ENCODE data around the gene ZNF436. TPM values are rescaled to one million over a fixed set of nuclear protein-coding genes. Genes with fewer than 3 reads are reported as not detected.
A peak's percentile ranks its signal among the peaks of the same experiment; 100 is the strongest.

ZNF436 gene
- total and polyA plus RNA-seq, 9 of the 15 experiments (the other 6 are each of a cell fraction or from before 2014, with no cell fraction given): 2.1 to 11.3 (median 6.8) TPM

DNA sequence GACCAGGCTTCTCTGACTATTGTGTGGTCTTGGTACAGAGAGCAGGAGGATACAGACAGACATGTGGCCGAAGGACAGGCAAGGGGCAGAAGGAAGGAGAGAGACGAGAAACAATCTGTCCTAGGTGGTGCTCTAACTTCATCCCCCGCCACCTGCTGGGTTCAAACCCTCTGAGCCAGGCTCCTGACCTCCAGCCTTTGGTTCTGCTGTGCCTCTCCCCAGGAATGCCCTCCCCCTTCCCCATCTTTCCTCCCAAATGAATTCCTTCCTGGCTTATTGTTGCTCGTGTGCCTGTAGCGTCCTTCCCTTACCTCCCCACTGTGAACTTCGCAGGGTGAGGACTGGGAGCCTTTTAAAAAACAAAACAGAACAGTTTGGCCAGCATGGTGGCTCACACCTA lies 49.5 kb upstream of the ZNF436 start:
- H4K20me1 ChIP-seq (replicated peaks; ENCODE audit: control insufficient read depth, insufficient read depth, low read length): no peaks in the 10 kb centered on the region
- no peaks in the 10 kb centered on the region for H3K27me3 ChIP-seq (ENCODE audit: control insufficient read depth in 2 of 2, insufficient read depth in 2 of 2, low read length in 2 of 2)
- H3K9me1 ChIP-seq (ENCODE audit: control insufficient read depth, insufficient read depth, low read length): peaks cover 3% of the 10 kb centered on the region
- H3K9ac ChIP-seq (ENCODE audit: insufficient read depth in 1 of 2, low read depth in 2 of 2, low read length in 2 of 2): peak overlapping the region in 1 of 2 experiments; percentile 19; a peak in 1 of 4 replicates
- H3K27ac ChIP-seq (ENCODE audit: extremely low read depth, low read depth, low read length): no peak overlapping the region
- H3K4me3 ChIP-seq: no peak overlapping the region
- no peak overlapping the region for H2AFZ ChIP-seq (ENCODE audit: low read depth, low read length)
- no peaks in the 10 kb centered on the region for H3K79me2 ChIP-seq (ENCODE audit: control insufficient read depth, insufficient read depth, low read length)
- FAIRE-seq (no peak), DNase-seq (ENCODE audit: extremely low read depth in 1 of 4, low spot score in 3 of 4) (no peak), ATAC-seq (no peak)
- in situ Hi-C loops (cut with MboI): no loop called here
- H3K36me3 ChIP-seq (ENCODE audit: control insufficient read depth, insufficient read depth, low read length): no peaks in the 10 kb centered on the region
- ChIA-PET POLR2A (interaction anchor here (1.3 kb wide), 1 partner anchor 10 kb away, joined by 5 read pairs; no protein-coding TSS in a partner anchor), CTCF (ENCODE audit: low intra/inter-chr PET ratio) (no interaction called here)
- peaks cover 25 to 28% of the 10 kb centered on the region in 2 experiments for H3K4me1 ChIP-seq (replicated peaks in 1 of 2; ENCODE audit: control insufficient read depth in 2 of 2, insufficient read depth in 2 of 2, low read length in 2 of 2)
- 49% methylated on average over 6 of the region's 6 CpGs for WGBS (ENCODE audit: insufficient coverage, low coverage, missing lambda C conversion rate)
- TF ChIP-seq, protein P1, sequence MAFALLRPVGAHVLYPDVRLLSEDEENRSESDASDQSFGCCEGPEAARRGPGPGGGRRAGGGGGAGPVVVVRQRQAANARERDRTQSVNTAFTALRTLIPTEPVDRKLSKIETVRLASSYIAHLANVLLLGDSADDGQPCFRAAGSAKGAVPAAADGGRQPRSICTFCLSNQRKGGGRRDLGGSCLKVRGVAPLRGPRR (CRISPR knock-in tag; IDR thresholded peaks at IDR 0.05): no peak
- TF ChIP-seq HNRNPK (IDR thresholded peaks at IDR 0.05; ENCODE audit: low read depth, low read length, poor library complexity, severe bottlenecking): no peak
- TF ChIP-seq, protein P2, sequence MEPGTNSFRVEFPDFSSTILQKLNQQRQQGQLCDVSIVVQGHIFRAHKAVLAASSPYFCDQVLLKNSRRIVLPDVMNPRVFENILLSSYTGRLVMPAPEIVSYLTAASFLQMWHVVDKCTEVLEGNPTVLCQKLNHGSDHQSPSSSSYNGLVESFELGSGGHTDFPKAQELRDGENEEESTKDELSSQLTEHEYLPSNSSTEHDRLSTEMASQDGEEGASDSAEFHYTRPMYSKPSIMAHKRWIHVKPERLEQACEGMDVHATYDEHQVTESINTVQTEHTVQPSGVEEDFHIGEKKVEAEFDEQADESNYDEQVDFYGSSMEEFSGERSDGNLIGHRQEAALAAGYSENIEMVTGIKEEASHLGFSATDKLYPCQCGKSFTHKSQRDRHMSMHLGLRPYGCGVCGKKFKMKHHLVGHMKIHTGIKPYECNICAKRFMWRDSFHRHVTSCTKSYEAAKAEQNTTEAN (CRISPR knock-in tag; IDR thresholded peaks at IDR 0.05): no peak
- TF ChIP-seq LARP7 (IDR thresholded peaks at IDR 0.05): no peak
- TF ChIP-seq, protein P3, sequence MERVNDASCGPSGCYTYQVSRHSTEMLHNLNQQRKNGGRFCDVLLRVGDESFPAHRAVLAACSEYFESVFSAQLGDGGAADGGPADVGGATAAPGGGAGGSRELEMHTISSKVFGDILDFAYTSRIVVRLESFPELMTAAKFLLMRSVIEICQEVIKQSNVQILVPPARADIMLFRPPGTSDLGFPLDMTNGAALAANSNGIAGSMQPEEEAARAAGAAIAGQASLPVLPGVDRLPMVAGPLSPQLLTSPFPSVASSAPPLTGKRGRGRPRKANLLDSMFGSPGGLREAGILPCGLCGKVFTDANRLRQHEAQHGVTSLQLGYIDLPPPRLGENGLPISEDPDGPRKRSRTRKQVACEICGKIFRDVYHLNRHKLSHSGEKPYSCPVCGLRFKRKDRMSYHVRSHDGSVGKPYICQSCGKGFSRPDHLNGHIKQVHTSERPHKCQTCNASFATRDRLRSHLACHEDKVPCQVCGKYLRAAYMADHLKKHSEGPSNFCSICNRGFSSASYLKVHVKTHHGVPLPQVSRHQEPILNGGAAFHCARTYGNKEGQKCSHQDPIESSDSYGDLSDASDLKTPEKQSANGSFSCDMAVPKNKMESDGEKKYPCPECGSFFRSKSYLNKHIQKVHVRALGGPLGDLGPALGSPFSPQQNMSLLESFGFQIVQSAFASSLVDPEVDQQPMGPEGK (CRISPR knock-in tag; IDR thresholded peaks at IDR 0.05; ENCODE audit: borderline replicate concordance): no peak
- TF ChIP-seq HNRNPH1 (optimal IDR thresholded peaks at IDR 0.05; ENCODE audit: low read depth, low read length): no peak
- TF ChIP-seq RFX1 (IDR thresholded peaks at IDR 0.05): no peak
- no peak for TF ChIP-seq ZNF347 (CRISPR knock-in tag; IDR thresholded peaks at IDR 0.05; ENCODE audit: low read depth)
- TF ChIP-seq, protein P4, sequence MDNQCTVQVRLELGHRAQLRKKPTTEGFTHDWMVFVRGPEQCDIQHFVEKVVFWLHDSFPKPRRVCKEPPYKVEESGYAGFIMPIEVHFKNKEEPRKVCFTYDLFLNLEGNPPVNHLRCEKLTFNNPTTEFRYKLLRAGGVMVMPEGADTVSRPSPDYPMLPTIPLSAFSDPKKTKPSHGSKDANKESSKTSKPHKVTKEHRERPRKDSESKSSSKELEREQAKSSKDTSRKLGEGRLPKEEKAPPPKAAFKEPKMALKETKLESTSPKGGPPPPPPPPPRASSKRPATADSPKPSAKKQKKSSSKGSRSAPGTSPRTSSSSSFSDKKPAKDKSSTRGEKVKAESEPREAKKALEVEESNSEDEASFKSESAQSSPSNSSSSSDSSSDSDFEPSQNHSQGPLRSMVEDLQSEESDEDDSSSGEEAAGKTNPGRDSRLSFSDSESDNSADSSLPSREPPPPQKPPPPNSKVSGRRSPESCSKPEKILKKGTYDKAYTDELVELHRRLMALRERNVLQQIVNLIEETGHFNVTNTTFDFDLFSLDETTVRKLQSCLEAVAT (IDR thresholded peaks at IDR 0.05): no peak
- TF ChIP-seq PYGO2 (tag; IDR thresholded peaks at IDR 0.05): no peak
- no peak for TF ChIP-seq MAFK (IDR thresholded peaks at IDR 0.05; ENCODE audit: low read length)
- TF ChIP-seq ETS2 (tag; IDR thresholded peaks at IDR 0.05; ENCODE audit: borderline replicate concordance, poor library complexity, severe bottlenecking): no peak
- TF ChIP-seq RCOR1 (IDR thresholded peaks at IDR 0.05; ENCODE audit: borderline replicate concordance in 1 of 2, low read depth in 2 of 2, low read length in 2 of 2): no peak
- no peak for TF ChIP-seq SRSF3 (IDR thresholded peaks at IDR 0.05; ENCODE audit: insufficient read depth, low read length)
- no peak for TF ChIP-seq MTA2 (IDR thresholded peaks at IDR 0.05; ENCODE audit: low read depth)
- no peak for TF ChIP-seq ZNF140 (CRISPR knock-in tag; IDR thresholded peaks at IDR 0.05)
- no peak for TF ChIP-seq SAFB (IDR thresholded peaks at IDR 0.05; ENCODE audit: borderline replicate concordance, low read depth, low read length)
- no TSS peak for BruUV-seq (replicated peaks)
- intact Hi-C loops (cut with micrococcal nuclease): no loop called here
- H3K9me3 ChIP-seq (replicated peaks; ENCODE audit: control insufficient read depth, insufficient read depth, low read depth, low read length): no peaks in the 10 kb centered on the region
- H3K4me2 ChIP-seq (ENCODE audit: insufficient read depth, low read length): no peak overlapping the region
